ENCODE results near the gene APBB2.

DNA sequence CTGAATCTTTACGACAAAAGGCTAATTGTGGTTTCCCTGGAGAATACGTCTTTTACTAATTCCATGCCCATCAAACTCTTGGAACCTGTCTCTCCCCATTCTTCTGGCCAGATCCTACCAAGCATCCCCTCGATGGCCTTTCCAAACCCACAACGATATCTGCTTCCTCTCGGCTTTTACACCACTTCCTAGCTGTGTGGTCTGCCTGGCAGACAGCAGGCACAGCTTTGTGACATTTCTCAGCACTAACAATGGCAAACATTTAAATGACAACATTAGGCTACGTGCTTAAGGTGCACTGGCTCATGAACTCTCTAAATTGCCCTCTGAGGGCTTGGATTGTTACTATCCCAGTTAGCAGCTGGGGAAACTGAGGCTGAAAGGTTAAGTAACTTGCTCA lies 323.6 kb downstream of the APBB2 start:
- TF ChIP-seq CTCF (IDR thresholded peaks at IDR 0.05; ENCODE audit: low read depth, low read length, poor library complexity, severe bottlenecking) (no peak), EZH2phosphoT487 (IDR thresholded peaks at IDR 0.05; ENCODE audit: borderline replicate concordance, low read length) (no peak)

Data from DOHH2 (cell line).